GM18868 (cell line): ENCODE data around the gene ZNF668.

Experiments used
- ATAC-seq: cut with Tn5 transposase; IDR thresholded peaks from one replicate; pipeline ENCODE4 v1.9.1; 2021; ENCODE audit warnings: mild to moderate bottlenecking, moderate library complexity; ENCODE audit not compliant: unreplicated experiment

ZNF668 gene

GRCh38 chr16:31073970-31074813 is at the start of gene ZNF668, which contains the start of gene ZNF646:
Gene ZNF668 (minus strand): TSS chr16:31074240. CDS start chr16:31064459, 9,781 bp downstream.
Gene ZNF646 (plus strand): TSS chr16:31074422. CDS start chr16:31076325, 1,903 bp downstream.
- ATAC-seq, result peak; percentile 62

- no peak for ATAC-seq
Measured at GRCh38 chr16:31120129-31120528, 46.1 kb upstream of the ZNF668 start.

DNA sequence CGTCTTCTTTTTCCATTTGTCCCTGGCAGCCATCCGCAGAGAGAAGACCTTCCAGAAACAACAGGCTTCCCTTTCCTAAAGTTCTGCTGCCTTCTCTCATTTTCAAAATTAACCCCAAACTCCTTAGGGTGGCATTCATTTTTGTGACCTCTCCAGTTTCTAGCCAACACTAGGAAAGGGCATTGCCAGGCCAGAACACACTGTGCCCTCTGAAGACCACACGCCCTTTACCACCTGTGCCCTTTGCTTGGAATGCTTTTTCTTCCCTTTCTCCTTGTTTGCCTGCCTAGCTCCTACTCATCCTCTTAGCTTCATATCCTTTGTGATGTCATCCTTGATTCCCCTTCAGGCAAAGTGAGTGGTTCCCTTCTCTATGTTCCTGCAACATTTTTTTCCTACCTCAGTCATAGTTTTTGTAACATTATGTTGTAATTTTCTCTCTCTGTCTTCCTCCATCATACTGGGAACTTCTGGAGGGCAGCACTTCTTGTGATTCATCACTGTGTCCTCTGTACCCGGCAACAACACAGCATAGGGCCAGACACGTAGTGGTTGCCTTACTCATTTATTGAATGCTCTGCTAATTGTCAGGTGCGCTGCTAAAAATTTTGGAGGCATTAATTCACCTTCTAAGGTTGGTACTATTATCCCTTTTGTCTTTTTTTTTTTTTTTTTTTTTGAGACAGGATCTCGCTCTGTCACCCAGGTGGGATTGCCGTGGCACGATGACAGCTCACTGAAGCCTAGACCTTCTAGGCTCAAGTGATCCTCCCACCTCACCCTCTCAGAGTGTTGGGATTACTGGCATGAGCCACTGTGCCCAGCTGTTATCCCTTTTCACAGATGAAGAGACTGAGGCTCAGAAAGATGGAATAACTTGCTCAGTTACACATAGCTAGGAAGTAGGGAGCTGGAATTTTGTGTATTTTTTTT is 44.4 kb upstream of the ZNF668 start:
- no peak for ATAC-seq

- peak; percentile 93 for ATAC-seq
Measured at GRCh38 chr16:31117384-31118222, 43.6 kb upstream of the ZNF668 start, which contains the start of gene KAT8. Gene KAT8 (plus strand): TSS chr16:31117664. CDS start chr16:31117682, 18 bp downstream.

DNA sequence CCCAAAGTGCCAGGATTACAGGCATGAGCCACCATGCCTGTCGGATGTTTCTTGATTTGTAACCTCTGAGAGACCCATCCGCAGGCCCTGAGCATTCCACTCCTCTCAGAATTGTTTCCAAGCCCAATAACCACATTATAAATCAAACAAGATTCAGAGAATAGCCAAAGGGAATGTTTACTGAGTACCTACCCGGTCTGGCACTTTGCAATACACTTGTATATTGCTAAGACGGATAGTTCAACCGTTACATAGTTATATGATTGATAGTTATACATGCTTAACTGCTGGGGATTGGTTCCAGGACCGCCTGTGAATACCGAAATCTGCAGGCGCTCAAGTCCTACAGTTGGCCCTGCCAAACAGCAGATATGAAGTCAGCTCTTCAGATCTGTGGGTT is 40.4 kb upstream of the ZNF668 start:
- ATAC-seq, result no peak

- ATAC-seq, result no peak
Measured at GRCh38 chr16:31113121-31114120, 39.4 kb upstream of the ZNF668 start.

DNA sequence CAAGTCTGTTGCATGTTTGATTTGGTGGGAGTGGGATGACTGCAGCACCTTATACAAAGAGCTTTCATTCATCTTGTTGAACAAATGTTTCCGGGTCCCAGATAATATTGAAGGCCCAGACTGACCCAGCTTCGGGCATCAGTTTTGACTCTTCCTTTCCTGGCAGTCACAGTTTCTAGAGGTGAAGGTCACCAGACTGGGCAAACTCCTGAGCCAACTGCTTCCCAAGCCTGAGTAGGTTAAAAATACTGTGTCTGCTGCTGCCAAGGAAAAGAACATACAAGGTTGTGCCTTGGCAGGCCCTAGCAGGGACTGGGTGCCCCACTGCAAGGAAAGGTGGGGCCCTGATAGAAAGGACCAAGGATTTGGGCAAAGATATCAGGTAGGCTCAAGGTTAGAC is 38.7 kb upstream of the ZNF668 start:
- ATAC-seq, result no peak

- no peak for ATAC-seq
Measured at GRCh38 chr16:31111881-31112466, 37.9 kb upstream of the ZNF668 start.

DNA sequence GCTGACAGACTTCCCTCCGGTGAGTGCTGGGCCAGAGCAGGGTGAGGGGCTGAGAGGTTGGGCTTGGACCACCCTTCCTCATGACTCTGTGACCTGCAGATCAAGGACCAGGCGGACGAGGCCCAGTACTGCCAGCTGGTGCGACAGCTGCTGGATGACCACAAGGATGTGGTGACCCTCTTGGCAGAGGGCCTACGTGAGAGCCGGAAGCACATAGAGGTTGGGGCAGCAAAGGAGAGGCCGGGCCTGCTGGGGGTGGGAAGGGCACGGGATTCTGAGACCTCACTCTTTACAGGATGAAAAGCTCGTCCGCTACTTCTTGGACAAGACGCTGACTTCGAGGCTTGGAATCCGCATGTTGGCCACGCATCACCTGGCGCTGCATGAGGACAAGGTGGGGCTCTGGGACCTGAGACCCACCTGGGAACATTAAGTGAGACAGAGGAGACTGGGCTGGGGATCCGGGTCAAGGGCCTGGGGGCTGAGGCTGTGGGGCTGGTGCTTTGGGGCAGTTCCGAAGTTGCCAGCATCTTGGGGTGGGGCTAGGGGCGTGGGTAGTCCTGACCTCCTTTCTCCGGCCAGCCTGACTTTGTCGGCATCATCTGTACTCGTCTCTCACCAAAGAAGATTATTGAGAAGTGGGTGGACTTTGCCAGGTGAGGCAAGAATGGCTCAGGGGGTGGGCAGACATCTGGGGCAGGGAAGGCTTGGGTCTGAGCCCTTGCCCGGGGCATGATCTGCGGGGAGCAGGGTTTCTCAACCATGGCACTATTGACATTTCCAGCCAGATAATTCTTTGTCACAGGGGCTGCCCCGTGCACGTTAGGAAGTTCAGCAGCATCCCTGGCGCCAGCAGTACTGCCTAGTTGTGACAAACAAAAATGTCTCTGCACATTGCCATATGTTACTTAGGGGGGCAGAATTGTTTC is 36.3 kb upstream of the ZNF668 start:
- no peak for ATAC-seq

GRCh38 chr16:31109622-31110021 is 35.6 kb upstream of the ZNF668 start:
- ATAC-seq, result no peak

- ATAC-seq, result no peak
Measured at GRCh38 chr16:31108794-31109558, 34.9 kb upstream of the ZNF668 start.

DNA sequence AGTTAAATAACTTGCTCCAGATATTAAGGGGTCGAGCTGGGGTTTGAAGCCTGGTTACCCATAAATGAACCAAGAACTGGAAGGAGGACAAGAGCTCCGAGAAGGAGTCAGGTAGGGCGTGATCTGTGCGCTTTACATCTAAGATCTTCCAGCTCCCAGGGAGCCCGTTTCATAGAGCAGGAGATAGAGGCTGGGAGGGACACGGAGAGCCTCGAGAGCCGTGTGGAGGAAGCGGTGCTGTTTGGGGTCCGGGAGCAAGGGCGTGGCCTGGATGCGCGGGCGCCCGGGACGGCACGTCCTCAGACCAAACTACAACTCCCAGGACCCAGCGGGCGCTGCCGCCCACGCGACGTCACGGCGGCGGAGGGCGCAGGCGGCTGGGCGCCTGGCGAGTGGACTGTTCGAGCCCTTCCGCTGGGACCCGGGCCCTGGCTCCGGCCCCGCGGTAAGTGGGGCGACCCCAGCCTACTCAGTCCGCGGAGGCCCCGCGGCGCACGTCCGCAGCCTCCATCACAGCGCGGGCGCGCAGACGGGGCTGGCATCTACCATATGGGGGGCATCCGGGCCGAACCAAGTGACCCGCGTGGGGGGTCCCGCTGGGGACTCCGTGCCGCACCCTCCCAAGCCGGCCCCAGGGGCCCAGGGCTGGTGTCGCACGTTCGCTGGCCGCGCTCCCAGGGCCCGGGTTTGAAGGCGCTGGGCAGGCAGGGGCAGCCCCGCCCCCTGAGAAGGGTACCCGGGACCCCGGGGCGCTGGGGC is 34.2 kb upstream of the ZNF668 start, which contains the start of gene BCKDK:
Gene BCKDK (plus strand): TSS at position 352 of the 759 bp plus-strand sequence. CDS start 838 bp downstream, outside the sequence.
- ATAC-seq, result peak; percentile 77

- peak; percentile 62 for ATAC-seq
Measured at GRCh38 chr16:31107465-31107867, 33.4 kb upstream of the ZNF668 start.

DNA sequence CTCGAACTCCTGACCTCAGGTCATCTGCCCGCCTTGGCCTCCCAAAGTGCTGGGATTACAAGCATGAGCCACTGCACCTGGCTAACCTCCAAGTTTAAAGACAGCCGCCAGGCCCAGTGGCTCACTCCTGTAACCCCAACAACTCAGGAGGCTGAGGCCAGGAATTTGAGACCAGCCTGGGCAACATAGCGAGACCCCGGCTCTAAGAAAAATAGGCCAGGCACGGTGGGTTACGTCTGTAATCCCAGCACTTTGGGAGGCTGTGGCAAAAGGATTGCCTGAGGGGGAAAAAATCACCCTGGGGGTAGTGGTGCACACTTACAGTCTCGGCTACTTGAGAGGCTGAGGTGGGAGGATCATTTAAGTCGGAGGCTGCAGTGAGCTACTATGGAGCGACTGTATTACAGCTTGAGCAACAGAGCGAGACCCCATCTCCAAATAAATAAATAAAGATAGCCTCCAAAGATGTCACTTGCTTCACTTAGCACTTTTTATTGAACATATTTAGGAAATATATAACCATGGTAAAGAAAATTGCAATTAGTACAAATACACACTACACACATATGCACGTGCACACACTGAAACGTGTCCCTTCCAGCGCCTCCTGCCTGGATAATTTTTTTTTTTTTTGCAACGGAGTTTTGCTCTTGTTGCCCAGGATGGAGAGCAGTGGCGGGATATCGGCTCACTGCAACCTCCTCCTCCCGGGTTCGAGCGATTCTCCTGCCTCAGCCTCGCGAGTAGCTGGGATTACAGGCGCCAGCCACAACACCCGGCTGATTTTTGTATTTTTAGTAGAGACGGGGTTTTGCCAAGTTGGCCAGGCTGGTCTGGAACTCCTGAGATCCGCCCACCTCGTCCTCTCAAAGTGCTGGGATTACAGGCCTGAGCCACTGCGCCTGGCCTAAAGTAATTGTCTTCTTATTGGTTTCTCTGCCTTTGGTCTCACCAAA is 32.7 kb upstream of the ZNF668 start:
- no peak for ATAC-seq

- ATAC-seq, result peak; percentile 52
Measured at GRCh38 chr16:31105677-31106213, 31.7 kb upstream of the ZNF668 start.
